Keratinocyte (primary cell): ENCODE data around the gene ZNF681.
"Not testable (repeated sequence)": the region's sequence is repeated elsewhere in the genome, so short reads cannot be mapped to it uniquely, and the experiment has no call there.

ENCODE experiments used
- EZH2 ChIP-seq: IDR thresholded peaks from one replicate; pipeline ENCODE4 v1.6.1; 2012; ENCODE audit warnings: inconsistent platforms, mild to moderate bottlenecking, low read length, moderate library complexity
- TF ChIP-seq, protein P1 (sequence below), 3 experiments: IDR thresholded peaks in 1 of 3; conservative IDR thresholded peaks in 1 of 3; optimal IDR thresholded peaks in 1 of 3; 2 replicates in 2 of 3; 3 replicates in 1 of 3; pipeline versions ENCODE3 to v1.5.1; 2011; ENCODE audit warnings: low read length in 3 of 3, mild to moderate bottlenecking in 3 of 3, moderate library complexity in 2 of 3, control low read depth in 1 of 3, inconsistent platforms in 1 of 3; ENCODE audit not compliant: insufficient read depth in 2 of 3; ENCODE audit errors: extremely low read depth in 1 of 3

DNA sequence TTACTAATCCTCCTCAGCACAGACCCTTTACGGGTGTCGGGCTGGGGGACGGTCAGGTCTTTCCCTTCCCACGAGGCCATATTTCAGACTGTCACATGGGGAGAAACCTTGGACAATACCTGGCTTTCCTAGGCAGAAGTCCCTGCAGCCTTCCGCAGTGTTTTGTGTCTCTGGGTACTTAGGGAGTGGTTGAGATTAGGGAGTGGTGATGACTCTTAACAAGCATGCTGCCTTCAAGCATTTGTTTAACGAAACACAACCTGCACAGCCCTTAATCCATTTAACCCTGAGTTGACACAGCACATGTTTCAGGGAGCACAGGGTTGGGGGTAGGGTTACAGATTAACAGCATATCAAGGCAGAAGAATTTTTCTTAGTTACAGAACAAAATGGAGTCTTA, 34.5 kb downstream of the ZNF681 start:
- TF ChIP-seq, protein P1, sequence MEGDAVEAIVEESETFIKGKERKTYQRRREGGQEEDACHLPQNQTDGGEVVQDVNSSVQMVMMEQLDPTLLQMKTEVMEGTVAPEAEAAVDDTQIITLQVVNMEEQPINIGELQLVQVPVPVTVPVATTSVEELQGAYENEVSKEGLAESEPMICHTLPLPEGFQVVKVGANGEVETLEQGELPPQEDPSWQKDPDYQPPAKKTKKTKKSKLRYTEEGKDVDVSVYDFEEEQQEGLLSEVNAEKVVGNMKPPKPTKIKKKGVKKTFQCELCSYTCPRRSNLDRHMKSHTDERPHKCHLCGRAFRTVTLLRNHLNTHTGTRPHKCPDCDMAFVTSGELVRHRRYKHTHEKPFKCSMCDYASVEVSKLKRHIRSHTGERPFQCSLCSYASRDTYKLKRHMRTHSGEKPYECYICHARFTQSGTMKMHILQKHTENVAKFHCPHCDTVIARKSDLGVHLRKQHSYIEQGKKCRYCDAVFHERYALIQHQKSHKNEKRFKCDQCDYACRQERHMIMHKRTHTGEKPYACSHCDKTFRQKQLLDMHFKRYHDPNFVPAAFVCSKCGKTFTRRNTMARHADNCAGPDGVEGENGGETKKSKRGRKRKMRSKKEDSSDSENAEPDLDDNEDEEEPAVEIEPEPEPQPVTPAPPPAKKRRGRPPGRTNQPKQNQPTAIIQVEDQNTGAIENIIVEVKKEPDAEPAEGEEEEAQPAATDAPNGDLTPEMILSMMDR (optimal IDR thresholded peaks at IDR 0.05 in 1 of 3, IDR thresholded peaks at IDR 0.05 in 1 of 3, conservative IDR thresholded peaks at IDR 0.05 in 1 of 3; ENCODE audit: extremely low read depth in 1 of 3, insufficient read depth in 2 of 3, low read length in 3 of 3) = not testable (repeated sequence)
- TF ChIP-seq EZH2 = not testable (repeated sequence)
